GM23338 (cell line): ENCODE results near the gene IHH. TPM values are rescaled to one million over a fixed set of nuclear protein-coding genes. Genes with fewer than 3 reads are reported as not detected.

Experiments used
- ATAC-seq: fragments of 200-7000 bp; cut with Tn5 transposase; 3 replicates; pipeline ENCODE4 v1.9.1; 2020
- DNase-seq: peaks from one replicate; pipeline ENCODE4 v3.0.0-alpha.2; 2015; ENCODE audit warnings: low spot score
- H2AFZ ChIP-seq: fragments of 200-600 bp; sonication (generic); 2 replicates; pipeline ENCODE4 v1.8.0; 2016; ENCODE audit warnings: antibody characterized with exemption, mild to moderate bottlenecking, moderate library complexity
- H3F3A ChIP-seq: fragments of 200-600 bp; sonication (generic); replicated peaks from 2 replicates; pipeline ENCODE4 v1.8.0; 2017; ENCODE audit warnings: antibody characterized with exemption, mixed run types, low read depth
- H3K27ac ChIP-seq: fragments of 200-600 bp; sonication (generic); 2 replicates; pipeline ENCODE4 v1.6.1; 2016; ENCODE audit warnings: low read depth
- H3K27me3 ChIP-seq: fragments of 200-600 bp; sonication (generic); 2 replicates; pipeline ENCODE4 v1.8.0; 2016; ENCODE audit warnings: mild to moderate bottlenecking, mixed run types, moderate library complexity; ENCODE audit not compliant: insufficient read depth
- H3K36me3 ChIP-seq: fragments of 200-600 bp; sonication (generic); 2 replicates; pipeline ENCODE4 v1.8.0; 2016; ENCODE audit warnings: mild to moderate bottlenecking; ENCODE audit not compliant: insufficient read depth
- H3K4me1 ChIP-seq: fragments of 200-600 bp; sonication (generic); 2 replicates; pipeline ENCODE4 v1.8.0; 2016; ENCODE audit warnings: mild to moderate bottlenecking, moderate library complexity; ENCODE audit not compliant: insufficient read depth
- H3K4me2 ChIP-seq: fragments of 200-600 bp; sonication (generic); 2 replicates; pipeline ENCODE4 v1.7.1; 2017; ENCODE audit warnings: mixed run types
- H3K4me3 ChIP-seq: fragments of 200-600 bp; sonication (generic); 2 replicates; pipeline ENCODE4 v1.6.1; 2016; ENCODE audit warnings: mixed run types
- H3K79me2 ChIP-seq: fragments of 200-600 bp; sonication (generic); replicated peaks from 2 replicates; pipeline ENCODE4 v1.8.0; 2017; ENCODE audit warnings: mild to moderate bottlenecking; ENCODE audit not compliant: insufficient read depth
- H3K9me2 ChIP-seq: fragments of 200-600 bp; sonication (generic); 2 replicates; pipeline ENCODE4 v1.8.0; 2017; ENCODE audit not compliant: insufficient read depth
- H4K20me1 ChIP-seq: fragments of 200-600 bp; sonication (generic); replicated peaks from 2 replicates; pipeline ENCODE4 v1.8.0; 2017; ENCODE audit warnings: mild to moderate bottlenecking; ENCODE audit not compliant: insufficient read depth
- H3K27ac Mint-ChIP-seq: 2 replicates; pipeline ENCODE4 v1.8.0; 2020; ENCODE audit warnings: inconsistent platforms, mild to moderate bottlenecking, moderate library complexity, mixed read lengths
- H3K27me3 Mint-ChIP-seq: 3 replicates; pipeline ENCODE4 v1.8.0; 2022; ENCODE audit warnings: low read depth, mild to moderate bottlenecking, moderate library complexity, mixed read lengths, inconsistent platforms; ENCODE audit not compliant: insufficient read depth, poor library complexity
- H3K36me3 Mint-ChIP-seq: 3 replicates; pipeline ENCODE4 v1.8.0; 2021; ENCODE audit warnings: low read depth, mild to moderate bottlenecking, inconsistent platforms, moderate library complexity, mixed read lengths
- H3K4me1 Mint-ChIP-seq: 3 replicates; pipeline ENCODE4 v1.8.0; 2020; ENCODE audit warnings: mild to moderate bottlenecking, inconsistent platforms, mixed read lengths
- H3K4me3 Mint-ChIP-seq: 3 replicates; pipeline ENCODE4 v1.8.0; 2021; ENCODE audit warnings: moderate library complexity, mild to moderate bottlenecking, inconsistent platforms, mixed read lengths
- H3K9me3 Mint-ChIP-seq: 3 replicates; pipeline ENCODE4 v1.8.0; 2020; ENCODE audit warnings: moderate library complexity, mild to moderate bottlenecking, inconsistent platforms, mixed read lengths
- CREB1 ChIP-seq: fragments of 250-450 bp; sonication (Bioruptor Pico); IDR thresholded peaks from 2 replicates; pipeline ENCODE4 v1.5.0; 2020; ENCODE audit warnings: low read depth, mild to moderate bottlenecking, moderate library complexity
- EZH2 ChIP-seq: fragments of 200-600 bp; sonication (generic); IDR thresholded peaks from one replicate; pipeline ENCODE4 v1.8.0; 2017; ENCODE audit warnings: antibody characterized with exemption, mild to moderate bottlenecking, low read depth; ENCODE audit not compliant: unreplicated experiment
- EZH2phosphoT487 ChIP-seq: fragments of 200-600 bp; sonication (generic); IDR thresholded peaks from one replicate; pipeline ENCODE4 v1.8.1; 2018; ENCODE audit warnings: antibody characterized with exemption; ENCODE audit not compliant: unreplicated experiment
- JUNB ChIP-seq: IDR thresholded peaks from one replicate; pipeline ENCODE4 v1.6.1; 2016; ENCODE audit warnings: antibody characterized with exemption; ENCODE audit not compliant: unreplicated experiment
- NANOG ChIP-seq: IDR thresholded peaks from 2 replicates; pipeline ENCODE4 v1.6.1; 2016; ENCODE audit warnings: antibody characterized with exemption, borderline replicate concordance
- POLR2AphosphoS5 ChIP-seq: IDR thresholded peaks from 2 replicates; pipeline ENCODE4 v1.6.1; 2016; ENCODE audit warnings: antibody characterized with exemption, low read depth
- STAT1 ChIP-seq: IDR thresholded peaks from one replicate; pipeline ENCODE4 v1.6.1; 2016; ENCODE audit warnings: antibody characterized with exemption; ENCODE audit not compliant: unreplicated experiment
- ZNF114 ChIP-seq: fragments of 250-450 bp; sonication (Bioruptor Pico); IDR thresholded peaks from 2 replicates; pipeline ENCODE4 v1.5.0; 2020; ENCODE audit warnings: mild to moderate bottlenecking, moderate library complexity
- polyA plus RNA-seq: library from polyadenylated mRNA; unstranded; fragments of >200 nt; fragmentation: Nextera tagmentation; extraction: Ambion mirVana; gene quantifications from 2 replicates; pipeline ENCODE4 v1.2.1, GENCODE V29; 2016
- total RNA-seq: library from RNA; depleted of rRNA; stranded (reverse); fragments of >200 nt; shearing (Covaris generic); gene quantifications from 2 replicates; pipeline ENCODE4 v1.2.3, GENCODE V29; 2014
- TF ChIP-seq, protein P1 (sequence below): IDR thresholded peaks from one replicate; pipeline ENCODE4 v1.6.1; 2018; ENCODE audit warnings: antibody characterized with exemption; ENCODE audit not compliant: unreplicated experiment
- TF ChIP-seq, protein P2 (sequence below): IDR thresholded peaks from 2 replicates; pipeline ENCODE4 v1.6.1; 2016; ENCODE audit warnings: antibody characterized with exemption

The IHH gene
- total and polyA plus RNA-seq, 2 experiments from 2014 or later, result not detected

DNA sequence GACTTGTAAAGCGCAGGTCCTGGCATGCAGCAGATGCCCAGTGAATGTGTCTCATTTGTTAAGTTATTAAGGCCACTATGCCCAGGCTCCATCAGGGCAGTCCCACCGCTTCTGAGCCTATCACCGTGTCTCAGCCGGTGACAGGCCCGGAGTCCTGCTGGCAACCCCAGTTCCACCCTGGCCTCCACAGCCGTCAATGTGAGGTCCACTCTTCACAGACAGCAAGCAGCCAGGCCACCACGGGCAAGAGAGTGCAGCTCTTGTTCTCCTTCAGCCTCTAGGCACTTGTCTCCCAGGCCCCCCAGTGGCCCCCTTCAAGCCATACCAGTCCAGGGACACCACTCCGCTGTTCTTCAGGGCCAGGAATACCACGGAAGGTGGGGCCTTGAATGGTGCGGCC lies 42.0 kb downstream of the IHH start (continued):
- TF ChIP-seq, protein P1, sequence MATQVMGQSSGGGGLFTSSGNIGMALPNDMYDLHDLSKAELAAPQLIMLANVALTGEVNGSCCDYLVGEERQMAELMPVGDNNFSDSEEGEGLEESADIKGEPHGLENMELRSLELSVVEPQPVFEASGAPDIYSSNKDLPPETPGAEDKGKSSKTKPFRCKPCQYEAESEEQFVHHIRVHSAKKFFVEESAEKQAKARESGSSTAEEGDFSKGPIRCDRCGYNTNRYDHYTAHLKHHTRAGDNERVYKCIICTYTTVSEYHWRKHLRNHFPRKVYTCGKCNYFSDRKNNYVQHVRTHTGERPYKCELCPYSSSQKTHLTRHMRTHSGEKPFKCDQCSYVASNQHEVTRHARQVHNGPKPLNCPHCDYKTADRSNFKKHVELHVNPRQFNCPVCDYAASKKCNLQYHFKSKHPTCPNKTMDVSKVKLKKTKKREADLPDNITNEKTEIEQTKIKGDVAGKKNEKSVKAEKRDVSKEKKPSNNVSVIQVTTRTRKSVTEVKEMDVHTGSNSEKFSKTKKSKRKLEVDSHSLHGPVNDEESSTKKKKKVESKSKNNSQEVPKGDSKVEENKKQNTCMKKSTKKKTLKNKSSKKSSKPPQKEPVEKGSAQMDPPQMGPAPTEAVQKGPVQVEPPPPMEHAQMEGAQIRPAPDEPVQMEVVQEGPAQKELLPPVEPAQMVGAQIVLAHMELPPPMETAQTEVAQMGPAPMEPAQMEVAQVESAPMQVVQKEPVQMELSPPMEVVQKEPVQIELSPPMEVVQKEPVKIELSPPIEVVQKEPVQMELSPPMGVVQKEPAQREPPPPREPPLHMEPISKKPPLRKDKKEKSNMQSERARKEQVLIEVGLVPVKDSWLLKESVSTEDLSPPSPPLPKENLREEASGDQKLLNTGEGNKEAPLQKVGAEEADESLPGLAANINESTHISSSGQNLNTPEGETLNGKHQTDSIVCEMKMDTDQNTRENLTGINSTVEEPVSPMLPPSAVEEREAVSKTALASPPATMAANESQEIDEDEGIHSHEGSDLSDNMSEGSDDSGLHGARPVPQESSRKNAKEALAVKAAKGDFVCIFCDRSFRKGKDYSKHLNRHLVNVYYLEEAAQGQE, result no peak
- TF ChIP-seq EZH2phosphoT487 (no peak), STAT1 (no peak), EZH2 (no peak), JUNB (no peak), NANOG (no peak), POLR2AphosphoS5 (no peak)
- TF ChIP-seq, protein P2, sequence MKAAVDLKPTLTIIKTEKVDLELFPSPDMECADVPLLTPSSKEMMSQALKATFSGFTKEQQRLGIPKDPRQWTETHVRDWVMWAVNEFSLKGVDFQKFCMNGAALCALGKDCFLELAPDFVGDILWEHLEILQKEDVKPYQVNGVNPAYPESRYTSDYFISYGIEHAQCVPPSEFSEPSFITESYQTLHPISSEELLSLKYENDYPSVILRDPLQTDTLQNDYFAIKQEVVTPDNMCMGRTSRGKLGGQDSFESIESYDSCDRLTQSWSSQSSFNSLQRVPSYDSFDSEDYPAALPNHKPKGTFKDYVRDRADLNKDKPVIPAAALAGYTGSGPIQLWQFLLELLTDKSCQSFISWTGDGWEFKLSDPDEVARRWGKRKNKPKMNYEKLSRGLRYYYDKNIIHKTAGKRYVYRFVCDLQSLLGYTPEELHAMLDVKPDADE, result no peak

DNA sequence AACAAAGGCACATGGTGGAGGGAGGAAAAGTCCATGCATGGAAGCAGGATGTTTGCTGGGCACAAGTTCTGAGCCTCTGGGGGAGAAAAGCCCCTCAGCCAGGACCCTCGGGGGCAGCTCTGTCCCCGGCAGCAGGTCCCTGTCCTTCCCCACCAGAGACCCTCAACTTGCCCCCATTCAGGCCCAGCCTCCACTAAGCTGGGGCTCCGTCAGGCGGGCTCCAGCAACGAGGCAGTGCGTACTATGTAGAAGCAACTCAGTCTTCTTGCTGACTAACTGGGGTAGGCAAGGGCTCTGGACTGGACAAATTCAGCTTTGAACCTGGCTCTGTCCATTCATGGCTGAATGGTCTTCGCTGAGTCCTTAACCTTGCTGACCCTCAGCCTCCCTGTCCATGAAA lies 42.4 kb downstream of the IHH start:
- Histone ChIP-seq H3F3A (no peaks in the 10 kb centered on the region), H3K4me1 (no peaks in the 10 kb centered on the region), H4K20me1 (no peaks in the 10 kb centered on the region), H3K27ac (no peak overlapping the region), H3K27me3 (no peaks in the 10 kb centered on the region), H2AFZ (no peak overlapping the region), H3K4me3 (no peak overlapping the region), H3K9me2 (no peaks in the 10 kb centered on the region), H3K4me2 (no peak overlapping the region), H3K79me2 (no peaks in the 10 kb centered on the region), H3K36me3 (no peaks in the 10 kb centered on the region)
- TF ChIP-seq EZH2 (no peak), NANOG (no peak), ZNF114 (CRISPR knock-in tag) (no peak), POLR2AphosphoS5 (no peak), CREB1 (CRISPR knock-in tag) (no peak)
- TF ChIP-seq, protein P1, result no peak
- Mint-ChIP-seq H3K4me3 (no peak overlapping the region), H3K4me1 (no peaks in the 10 kb centered on the region), H3K36me3 (no peaks in the 10 kb centered on the region), H3K9me3 (no peaks in the 10 kb centered on the region), H3K27ac (no peak overlapping the region), H3K27me3 (peaks cover 8% of the 10 kb centered on the region)
- no peak for DNase-seq
- no peak for ATAC-seq
